NCI-H1436 treated with DMSO at 0.1 percent for 48 hours (cell line): ENCODE data around the gene KLK8.
"Not testable (repeated sequence)": the region's sequence is repeated elsewhere in the genome, so short reads cannot be mapped to it uniquely, and the experiment has no call there.

Source experiments
- DNase-seq: peaks from one replicate; lab custom pipeline; 2025; lab: John Stamatoyannopoulos, UW

Gene KLK8

GRCh38 chr19:51016798-51017683 lies 15.6 kb upstream of the KLK8 start:
- no peak for DNase-seq

DNA sequence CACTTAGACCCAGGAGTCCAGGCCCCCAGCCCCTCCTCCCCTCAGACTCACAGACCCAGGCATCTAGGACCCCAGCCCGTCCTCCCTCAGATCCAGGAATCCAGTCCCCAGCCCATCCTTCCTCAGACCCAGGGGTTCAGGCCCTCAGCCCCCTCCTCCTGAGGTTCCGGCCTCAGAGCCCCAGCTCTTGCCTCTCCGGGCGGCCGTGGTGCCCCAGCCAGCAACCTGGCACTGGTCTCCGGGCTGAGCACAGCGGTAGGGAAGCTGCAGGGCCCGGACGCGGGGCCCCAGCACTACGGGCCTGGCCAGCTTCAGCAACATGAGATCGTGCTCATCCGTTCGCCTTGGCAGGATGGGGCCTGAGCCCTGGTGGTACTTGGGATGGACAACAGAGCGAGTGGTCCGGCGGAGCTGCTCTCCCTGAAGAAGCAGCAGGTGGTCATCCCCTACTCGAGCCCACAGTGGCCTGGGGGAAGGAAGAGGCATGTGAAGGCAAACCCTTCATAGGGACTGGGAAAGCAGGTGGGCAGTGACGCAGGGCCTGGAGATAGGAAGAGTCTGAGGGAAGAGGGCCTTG lies 14.4 kb upstream of the KLK8 start:
- DNase-seq, result no peak

DNA sequence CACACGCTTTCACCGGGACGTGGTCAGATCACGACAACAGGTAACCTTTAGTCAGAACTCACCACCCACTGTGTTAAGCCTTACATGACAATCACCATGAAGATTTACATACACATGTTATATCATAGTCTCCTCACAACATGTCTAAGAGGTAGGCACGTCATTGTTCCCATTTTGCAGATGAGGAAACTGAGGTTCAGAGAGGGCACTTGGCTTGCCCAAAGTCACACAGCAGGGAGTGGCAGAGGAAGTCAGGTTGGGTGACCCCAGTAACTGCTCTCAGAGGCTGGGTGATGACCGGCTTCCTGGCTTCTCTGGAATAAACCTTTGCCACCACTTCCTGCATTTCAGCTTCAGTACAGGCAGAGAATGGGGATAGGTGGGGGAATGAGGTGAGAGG lies 12.8 kb upstream of the KLK8 start:
- no peak for DNase-seq

DNA sequence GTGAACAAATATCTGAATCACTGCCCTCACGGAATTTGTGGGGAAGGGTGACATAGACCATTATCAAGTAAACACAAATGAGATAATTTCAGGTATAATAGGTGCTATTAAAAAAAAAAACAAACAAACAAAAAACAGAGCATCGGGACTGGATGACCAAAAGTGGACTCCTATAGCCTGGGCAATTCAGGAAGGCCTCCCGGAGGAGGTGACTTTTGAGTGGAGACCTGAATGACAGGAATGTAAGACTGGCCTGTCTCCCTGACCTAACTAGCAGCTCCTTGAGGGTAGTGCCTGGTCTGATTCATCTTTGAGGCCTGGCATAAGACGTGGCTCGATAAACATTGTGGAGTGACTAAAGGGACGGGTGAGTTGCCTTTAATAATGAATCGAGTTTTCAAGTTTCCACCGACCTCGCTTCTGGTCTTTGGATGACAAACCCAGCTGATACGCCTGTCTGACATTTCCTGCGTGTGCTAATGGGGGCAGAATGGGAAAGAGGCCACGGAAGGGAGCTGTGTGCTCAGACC lies 11.3 kb upstream of the KLK8 start:
- no peak for DNase-seq

GRCh38 chr19:51010066-51010795 lies 8.8 kb upstream of the KLK8 start:
- no peak for DNase-seq

DNA sequence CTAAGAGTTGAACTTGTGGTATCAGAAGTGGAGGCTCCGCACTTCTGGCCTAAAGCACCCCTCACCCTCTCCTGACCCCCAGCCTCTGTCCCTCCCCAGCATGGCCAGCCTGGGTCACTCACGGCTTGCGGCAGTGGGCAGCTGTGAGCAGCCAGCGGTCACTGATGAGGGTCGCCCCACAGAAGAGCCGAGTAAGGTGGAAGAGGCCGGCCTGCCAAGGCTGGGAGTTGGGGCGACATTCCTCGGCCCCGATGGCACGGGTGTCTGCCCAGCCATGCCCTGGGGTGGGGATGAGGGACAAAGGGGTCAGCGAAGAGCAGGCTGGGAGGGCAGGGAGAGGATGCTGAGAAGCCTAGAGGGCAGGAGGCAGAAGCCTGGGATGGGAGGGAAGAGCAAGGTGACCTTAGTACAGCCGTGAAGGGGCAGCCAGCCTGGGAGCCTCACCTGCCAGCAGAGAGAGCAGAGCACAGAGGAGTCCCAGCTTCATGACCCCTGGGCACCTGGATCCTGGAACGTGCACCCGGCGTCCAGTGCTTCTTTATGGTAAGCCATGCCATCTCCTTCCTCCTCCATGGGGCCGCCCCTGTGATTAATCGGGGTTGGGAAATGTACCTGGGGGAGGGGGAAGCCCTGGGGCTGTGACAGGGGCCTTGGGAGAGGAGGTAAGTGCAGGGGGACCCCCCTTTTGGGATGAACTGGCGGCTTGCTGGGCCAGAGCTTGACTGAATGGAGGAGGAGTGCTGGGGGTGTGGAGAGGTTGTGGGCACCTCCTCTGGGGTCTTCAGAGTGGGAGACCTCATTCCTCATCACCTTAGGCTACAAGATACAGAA lies 7.9 kb upstream of the KLK8 start:
- DNase-seq, result no peak

DNA sequence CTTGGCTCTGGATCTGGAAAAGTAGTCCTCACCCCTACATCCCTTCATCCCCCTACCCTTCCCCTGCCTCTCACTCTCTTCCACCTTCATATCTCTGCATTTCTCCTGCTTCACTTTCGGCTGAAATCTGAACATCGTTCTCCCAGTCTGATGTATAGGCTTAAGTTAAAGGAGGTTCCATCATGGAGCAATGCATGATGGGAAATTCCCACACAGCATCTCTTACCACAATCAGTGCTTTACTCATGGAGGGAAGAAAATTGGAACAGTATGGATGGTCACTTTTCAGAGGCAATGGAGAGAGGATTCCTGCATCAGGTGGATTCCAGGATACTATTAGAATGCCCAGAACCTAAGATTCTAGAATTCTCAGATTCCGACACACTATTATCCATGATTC lies 6.1 kb upstream of the KLK8 start:
- DNase-seq, result no peak

GRCh38 chr19:51006406-51006805 lies 5.0 kb upstream of the KLK8 start:
- no peak for DNase-seq

GRCh38 chr19:51005248-51005647 lies 3.8 kb upstream of the KLK8 start:
- DNase-seq, result no peak

- no peak for DNase-seq
Measured at GRCh38 chr19:51003316-51003715, 1.9 kb upstream of the KLK8 start.

DNA sequence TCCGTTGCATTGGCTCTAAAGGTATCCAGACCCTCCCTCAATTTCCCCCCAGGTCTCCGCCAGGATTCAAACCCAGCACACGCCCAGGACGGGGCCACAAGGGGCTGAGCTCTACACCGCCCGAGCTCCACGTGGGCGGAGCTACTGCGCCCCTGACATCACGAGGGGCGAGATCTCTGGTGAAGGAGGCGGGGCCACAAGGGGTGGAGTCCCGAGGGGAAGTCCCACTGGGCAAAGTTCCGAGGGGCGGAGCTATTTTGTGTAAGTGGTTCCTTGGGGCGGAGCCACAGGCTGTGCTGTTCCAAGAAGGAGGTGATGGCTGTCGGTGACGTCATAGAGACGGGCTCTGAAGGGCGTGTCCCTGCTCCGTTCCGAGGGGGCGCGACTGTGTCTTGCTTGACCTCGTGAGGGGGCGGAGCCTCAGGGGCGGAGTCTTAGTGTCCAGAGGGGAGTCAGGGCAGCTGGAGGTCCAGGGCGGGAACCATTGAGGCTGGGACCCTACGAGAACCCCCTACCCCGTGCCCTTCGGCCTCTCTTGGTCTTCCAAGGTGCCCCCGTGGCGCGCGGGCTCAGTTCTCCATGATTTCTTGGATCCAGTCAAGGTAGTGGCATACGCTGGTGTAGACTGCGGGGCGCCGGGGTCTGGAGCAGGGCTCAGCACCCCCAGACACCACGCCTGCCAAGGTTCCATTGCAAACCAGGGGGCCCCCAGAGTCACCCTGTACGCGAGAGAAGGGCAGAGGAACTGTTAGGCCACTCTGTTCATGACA lies 1.3 kb upstream of the KLK8 start:
- DNase-seq, result no peak

DNA sequence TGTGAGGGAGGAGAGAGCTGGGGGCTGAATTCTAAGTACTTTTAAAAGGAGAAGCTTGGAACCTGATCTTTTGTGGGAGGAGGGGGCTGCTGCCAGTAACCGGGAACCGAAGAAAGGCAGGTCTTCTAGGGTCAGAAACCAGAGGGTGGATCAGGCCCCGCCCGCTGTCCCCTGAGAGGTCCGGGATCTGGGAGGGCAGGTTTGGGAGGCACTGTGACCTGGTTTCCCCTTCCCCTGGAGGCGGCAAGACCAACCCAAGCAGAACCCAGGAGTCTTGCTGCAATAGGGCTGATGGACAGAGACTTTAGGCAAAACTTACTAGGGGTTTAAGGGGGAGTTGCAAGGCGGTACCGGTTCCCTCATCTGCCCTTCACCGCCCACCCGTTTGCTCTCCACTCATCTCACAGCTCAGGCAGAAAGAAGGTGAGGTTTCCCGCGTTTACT lies 707 bp upstream of the KLK8 start:
- DNase-seq, result no peak

- no peak for DNase-seq
Measured at GRCh38 chr19:51000981-51001380, 423 bp downstream of the KLK8 start.

DNA sequence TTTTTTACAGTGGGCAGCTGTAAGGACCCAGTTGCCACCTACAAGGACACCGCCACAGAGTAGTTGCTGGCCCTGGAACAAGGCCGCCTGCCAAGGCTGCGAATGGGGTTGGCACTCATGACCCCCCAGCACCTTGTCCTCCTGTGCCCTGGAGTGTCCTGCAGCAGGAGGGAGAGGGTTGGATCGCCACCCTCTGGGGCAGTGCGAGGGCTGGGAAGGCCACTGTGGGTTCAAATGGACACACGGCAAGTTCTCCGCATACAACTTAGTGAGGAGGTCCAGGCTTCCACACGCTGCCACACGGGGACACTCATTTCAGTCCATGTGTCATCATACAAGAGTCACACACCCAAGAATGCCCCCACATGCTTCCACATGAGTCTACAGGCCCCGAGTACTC lies 978 bp downstream of the KLK8 start:
- no peak for DNase-seq

DNA sequence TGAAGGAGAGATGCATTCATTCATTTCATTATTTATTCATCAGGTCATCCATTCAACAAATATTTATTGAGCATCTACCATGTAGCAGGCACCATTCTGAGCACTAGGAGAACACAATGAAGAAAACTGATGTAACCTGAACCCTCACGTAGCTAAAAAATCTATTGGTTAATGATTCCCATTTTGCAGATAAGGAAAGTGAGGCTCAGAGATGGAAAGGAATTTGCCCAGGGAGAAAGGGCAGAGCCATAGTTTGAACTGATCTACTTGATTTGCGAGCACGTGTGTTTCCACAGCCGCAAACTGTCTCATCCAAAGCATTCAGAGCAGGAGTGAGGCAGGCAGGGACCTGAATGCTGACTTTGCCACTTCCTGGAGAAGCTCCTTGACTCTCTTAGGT lies 2.7 kb downstream of the KLK8 start:
- DNase-seq, result no peak

GRCh38 chr19:50998061-50998460 lies 3.3 kb downstream of the KLK8 start:
- no peak for DNase-seq

GRCh38 chr19:50994129-50994528 lies 7.3 kb downstream of the KLK8 start:
- no peak for DNase-seq

DNA sequence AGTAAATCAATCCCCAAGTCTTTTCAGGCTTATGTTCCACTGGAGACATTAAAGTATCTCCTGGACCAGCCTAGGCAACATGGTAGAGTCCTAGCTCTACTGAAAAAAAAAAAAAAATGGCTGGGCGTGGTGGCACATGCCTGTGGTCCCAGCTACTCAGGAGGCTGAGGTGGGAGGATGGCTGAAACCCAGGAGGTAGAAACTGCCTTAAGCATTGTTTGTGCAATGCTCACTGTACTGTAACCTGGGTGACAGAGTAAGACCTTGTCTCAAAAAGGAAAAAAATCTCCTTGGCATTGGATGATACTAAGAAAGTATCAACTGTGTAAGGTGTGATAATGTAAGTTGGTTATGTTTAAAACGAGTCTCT lies 8.8 kb downstream of the KLK8 start:
- no peak for DNase-seq

DNA sequence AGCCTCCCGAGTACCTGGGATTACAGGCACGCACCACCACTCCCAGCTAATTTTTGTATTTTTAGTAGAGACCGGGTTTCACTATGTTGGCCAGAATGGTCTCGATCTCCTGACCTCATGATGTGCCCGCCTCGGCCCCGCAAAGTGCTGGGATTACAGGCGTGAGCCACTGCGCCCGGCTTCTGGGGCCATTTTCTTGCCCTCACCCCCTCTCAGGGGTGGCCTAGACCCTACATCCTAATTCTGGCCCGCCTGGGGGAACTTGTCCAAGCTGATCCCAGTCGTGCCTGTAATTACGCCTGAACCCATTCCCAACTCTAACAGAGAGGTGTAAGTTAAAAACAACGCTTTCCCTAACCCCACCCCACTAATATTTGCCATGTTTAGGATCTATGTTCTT lies 17.0 kb downstream of the KLK8 start:
- not testable (repeated sequence) for DNase-seq

DNA sequence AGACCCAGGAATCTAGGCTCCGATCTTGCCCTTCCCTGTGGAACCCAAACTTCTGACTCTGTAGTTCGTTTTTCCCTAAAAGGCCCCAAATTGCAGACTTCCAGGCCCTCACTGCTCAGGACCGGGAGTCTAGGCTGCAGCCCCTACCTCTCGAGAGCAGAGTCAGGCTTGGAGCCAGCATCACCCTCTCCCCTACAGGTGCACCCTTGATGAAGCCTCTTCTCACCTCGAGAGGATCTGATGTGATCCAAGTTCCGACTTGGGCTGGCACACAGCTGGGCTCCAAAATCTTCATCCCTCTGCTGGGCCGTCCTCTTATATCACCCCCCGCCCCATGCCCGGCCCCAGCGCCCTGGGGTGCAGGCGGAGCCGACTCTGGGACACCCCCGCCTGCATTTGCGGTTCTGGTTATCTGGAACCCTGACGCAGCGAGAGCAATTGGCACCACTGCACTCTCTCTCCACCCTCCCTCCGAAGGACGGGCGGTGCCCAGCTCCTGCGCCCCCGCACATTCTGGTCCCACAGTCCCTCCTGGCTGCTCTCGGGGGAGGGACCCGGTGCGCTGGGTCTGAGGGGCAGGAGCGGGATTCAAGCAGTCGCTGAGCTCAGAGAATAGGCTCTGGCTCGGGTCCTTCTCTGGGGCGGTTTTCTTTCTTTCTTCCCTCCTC lies 17.6 kb downstream of the KLK8 start, which contains the start of gene KLK7:
TSS of gene KLK7 (minus strand) at position 293 of the 668 bp plus-strand sequence. CDS start 1,518 bp downstream, outside the sequence.
- DNase-seq, result no peak
